Measurements from ENCODE around the gene ZNF662.

The ZNF662 gene

GRCh38 chr3:42942693-42943092, 36.8 kb downstream of the ZNF662 start:
- DNase-seq = no peak

- DNase-seq = no peak
Measured at GRCh38 chr3:42946050-42946449, 40.1 kb downstream of the ZNF662 start.

DNA sequence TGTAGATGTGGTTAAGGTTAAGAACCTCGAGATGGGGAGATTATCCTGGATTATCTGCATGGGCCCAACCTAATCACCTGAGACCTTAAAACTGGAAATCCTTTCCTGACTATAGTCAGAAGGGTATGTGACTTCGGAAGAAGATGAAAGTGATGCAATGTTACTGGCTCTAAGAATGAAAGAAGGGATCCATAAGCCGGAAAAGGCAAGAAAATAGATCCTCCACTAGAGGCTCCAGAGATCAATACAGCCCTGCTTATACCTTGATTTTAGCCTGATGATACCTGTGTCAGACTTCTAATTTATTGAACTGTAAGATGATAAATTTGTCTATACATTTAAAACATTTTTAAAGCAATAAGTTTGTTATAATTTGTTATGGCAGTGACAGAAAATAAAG, 51.6 kb downstream of the ZNF662 start:
- DNase-seq = no peak

- DNase-seq = no peak
Measured at GRCh38 chr3:42960282-42960681, 54.3 kb downstream of the ZNF662 start.

GRCh38 chr3:42960786-42961185, 54.8 kb downstream of the ZNF662 start:
- no peak for DNase-seq

- DNase-seq = peak; percentile 46 to 86
Measured at GRCh38 chr3:42961633-42962032, 55.7 kb downstream of the ZNF662 start.

DNA sequence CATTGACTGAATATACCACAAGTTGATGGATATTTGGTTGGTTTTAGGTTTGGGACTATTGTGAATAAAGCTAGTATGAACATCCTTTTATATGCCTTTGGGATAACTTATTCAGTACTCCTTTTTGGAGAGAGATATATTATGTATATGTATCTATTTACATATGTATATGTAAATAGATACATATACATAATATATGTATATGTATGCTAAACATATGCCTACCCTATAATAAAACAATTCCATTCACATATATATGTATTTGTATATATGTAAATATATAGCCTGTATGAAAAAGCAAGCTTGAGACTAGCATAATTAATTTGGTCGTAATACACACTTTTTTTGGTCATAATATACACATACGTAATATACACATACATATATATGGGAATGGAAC, 57.3 kb downstream of the ZNF662 start:
- DNase-seq = no peak

- DNase-seq = no peak
Measured at GRCh38 chr3:42964266-42964665, 58.3 kb downstream of the ZNF662 start.

Measured in cerebellar nuclear complex (tissue), 1 donor.